GM12801 (cell line): ENCODE measurements around the gene NFKBIA.

Experiments used
- CTCF ChIP-seq: IDR thresholded peaks from one replicate; pipeline ENCODE4 v1.5.1; 2011; ENCODE audit warnings: control low read depth; ENCODE audit not compliant: insufficient read length; ENCODE audit errors: extremely low read depth

Gene NFKBIA

DNA sequence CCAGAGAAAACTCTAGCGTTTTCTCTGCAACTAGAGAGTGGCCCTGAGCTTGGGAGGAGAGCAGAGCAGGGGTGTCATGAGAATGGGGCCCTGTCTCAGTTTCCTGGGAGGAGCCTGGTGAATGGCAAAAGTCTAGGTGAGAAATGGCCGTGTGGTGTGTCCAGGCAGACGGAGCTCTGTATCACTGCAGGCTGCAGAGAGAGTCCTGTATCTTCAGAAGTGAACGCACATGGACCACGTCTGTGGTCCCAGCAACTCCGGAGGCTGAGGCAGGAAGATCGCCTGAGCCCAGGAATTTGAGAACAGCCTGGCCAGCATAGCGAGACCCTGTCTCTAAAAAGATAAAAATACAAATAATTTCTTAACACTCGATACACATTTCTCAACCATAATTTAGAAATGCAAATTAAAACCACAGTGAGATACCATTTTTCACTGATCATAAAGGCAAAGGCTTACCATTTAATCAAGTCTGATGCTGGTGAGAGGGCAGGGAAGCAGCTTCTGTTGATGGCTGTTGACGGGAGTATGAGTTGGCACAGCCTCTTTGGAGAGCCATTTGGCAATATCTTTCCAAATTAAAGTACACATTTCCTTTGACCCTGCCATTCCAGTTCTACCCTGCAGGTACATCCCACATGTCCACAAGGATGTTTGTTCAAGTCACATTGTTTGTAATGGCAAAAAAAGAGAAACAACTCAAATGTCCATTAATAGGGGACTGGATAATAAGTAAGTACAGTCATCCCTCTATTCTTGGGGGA lies 51.0 kb downstream of the NFKBIA start:
- TF ChIP-seq CTCF = no peak

- TF ChIP-seq CTCF = no peak
Observed at GRCh38 chr14:35352274-35353233, 52.0 kb downstream of the NFKBIA start.

- TF ChIP-seq CTCF = no peak
Observed at GRCh38 chr14:35351897-35352273, 52.7 kb downstream of the NFKBIA start.
